Measurements from ENCODE around the gene RNF115.
"Not testable (repeated sequence)": the region's sequence is repeated elsewhere in the genome, so short reads cannot be mapped to it uniquely, and the experiment has no call there.

RNF115 gene

DNA sequence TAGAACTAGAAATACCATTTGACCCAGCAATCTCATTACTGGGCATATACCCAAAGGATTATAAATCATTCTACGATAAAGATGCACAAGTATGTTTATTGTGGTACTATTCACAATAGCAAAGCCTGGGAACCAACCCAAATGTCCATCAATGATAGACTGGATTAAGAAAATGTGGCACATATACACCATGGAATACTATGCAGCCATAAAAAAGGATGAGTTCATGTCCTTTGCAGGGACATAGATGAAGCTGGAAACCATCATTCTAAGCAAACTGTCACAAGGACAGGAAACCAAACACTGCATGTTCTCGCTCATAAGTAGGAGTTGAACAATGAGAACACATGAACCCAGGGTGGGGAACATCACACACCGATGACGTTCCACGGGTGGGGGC is 97.7 kb downstream of the RNF115 start:
- not testable (repeated sequence) for DNase-seq

DNA sequence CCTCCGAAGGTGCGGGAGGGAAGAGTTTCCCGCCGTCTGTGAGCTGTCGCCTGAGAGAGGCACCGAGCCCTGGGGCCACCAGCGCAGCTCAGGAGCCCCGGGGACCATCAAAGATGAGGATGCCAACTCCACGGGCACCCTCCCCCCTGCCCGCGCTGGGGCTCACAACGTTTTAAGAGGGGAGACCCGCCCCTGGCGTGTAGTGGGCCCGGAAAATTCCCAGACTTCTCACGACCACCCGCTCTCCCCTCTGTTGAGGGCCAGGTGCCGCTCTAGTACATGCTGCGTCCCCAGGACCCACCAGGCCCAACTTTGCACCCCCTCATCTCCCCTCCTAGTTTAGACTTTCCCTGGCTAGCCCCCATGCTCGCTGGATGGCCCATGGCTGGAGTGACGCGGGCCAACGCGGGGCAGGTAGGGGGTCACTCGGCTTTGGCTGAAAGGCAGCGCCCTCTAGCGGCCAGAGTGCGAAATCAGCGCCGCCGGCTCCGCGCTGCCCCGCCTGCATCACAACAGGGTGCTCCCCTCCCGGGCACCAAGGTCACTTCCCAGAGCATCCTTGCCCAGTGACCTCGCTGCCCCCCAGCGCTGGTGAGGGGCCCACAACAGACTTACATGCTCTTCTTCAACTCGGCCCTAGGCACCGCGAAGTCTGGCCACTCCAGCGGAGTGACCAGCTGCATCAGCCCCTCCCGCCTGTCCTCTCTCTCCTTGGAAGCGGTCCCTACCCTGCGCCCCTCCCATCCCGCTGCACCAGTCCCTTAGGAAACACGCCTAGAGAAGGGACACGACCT is 102.8 kb downstream of the RNF115 start:
- peak; percentile 59 for DNase-seq

DNA sequence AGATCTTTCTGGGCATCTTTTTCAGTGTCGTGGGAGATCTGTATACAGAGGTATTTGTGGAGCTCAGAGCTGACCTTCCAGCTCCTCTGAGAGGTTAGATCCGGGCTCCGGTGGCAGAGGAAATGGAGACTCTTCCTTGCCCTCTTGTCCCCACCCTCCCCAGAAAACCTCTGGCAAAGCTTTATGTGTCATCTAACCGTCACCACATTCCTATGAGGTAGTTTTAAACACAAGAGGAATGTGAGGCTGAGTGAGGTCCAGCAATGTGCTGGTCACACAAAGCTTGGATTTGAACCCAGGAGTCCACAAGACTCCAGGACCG is 103.4 kb downstream of the RNF115 start:
- peak; percentile 51 for DNase-seq

GRCh38 chr1:145719230-145720079 is 104.4 kb downstream of the RNF115 start, which contains the start of gene CD160:
CD160 (plus strand) TSS chr1:145719499; CDS start chr1:145728328, 8,829 bp downstream.
- no peak for DNase-seq

GRCh38 chr1:145718465-145718864 is 105.4 kb downstream of the RNF115 start:
- not testable (repeated sequence) for DNase-seq

- no peak for DNase-seq
These were observed 106.1 kb downstream of the RNF115 start for GRCh38 chr1:145717833-145718232.

DNA sequence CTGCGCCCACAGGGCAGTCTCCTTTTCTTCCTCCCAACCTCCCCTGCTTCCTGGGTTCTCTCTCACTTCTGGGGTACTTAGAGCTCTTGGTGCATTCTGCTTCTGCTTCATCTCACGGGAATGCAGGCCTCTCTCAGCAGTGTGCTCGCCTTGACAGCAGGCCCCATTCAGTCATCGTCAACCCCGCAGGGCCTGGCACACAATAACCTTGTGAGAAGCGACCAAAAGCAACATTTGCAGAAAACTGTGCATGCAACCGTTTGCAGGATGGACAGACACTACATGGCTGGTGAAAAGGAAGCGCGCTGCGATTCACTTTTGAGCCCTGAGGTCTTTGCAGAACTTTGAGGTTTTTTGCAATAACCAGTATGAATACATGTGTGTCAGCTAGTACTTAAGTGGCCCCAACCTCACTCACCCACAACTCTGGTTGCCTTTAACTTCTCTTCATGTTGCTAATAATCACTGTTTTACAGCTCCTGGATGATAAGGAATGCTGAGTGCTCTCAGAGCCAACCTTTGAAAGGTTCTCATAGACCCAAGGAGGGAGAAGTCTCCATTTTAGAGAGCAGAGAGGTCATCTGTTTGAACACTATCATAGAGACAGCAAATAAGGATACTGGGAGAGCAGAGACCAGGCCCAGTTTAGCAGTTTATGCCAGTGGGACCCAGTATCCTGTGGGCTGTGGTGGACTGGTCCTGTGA is 107.1 kb downstream of the RNF115 start:
- no peak for DNase-seq

- DNase-seq = no peak
These were observed 109.3 kb downstream of the RNF115 start for GRCh38 chr1:145714524-145715111.

GRCh38 chr1:145711213-145711651 is 112.7 kb downstream of the RNF115 start:
- no peak for DNase-seq

- DNase-seq = no peak
These were observed 113.4 kb downstream of the RNF115 start for GRCh38 chr1:145710291-145711027.

DNA sequence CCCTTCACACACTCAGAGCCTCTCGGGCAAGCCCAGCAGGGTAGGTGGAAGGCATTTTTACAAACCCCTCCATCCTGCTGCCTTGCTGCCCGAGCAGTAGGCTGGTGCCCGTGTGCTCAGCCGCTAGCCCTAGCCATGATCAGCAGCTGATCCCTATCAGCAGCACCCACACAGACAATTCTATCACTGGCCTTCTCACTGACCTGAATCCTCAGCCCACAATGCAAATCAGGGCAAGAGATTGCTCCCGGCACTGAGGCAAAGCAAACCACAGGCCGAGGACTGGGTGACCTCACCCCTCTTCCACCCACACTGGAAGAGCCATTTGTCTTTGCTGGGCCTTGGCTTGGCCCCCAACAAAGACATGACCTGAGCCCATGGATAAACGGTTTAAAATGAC is 115.8 kb downstream of the RNF115 start:
- no peak for DNase-seq

DNA sequence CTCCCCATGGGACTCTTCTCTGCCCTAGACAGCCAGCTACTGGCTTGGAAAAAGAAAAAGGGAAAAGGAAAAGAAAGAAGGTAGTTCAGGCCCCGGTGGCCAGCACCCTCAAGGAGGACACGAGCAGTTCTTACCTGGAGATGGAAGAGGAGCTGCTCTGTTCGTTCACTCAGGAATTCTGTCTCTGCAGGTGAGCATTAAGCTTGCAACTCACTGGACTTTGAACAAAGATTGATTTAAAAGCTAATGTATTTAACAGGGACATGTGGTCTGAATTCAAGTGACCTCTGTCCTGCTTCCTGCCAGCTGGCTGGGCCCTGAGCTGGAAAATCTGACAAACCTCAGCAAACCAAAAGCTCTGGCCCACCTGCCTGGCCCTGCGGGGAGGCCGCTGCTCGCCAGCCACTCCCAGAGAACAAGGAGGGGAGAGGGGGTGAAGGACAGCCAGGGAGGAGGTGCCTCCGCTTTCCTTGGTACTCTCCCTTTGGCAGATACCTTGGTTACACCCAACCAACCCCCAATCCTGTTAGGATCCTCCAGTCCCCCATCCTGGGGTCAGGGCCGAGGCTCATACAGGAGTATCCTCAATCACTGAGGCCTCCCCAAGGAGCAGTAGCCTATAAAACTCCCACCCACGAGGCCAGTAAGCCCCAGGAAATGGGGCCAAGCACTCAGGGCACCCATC is 116.6 kb downstream of the RNF115 start, which contains the start of gene PDZK1:
Gene PDZK1, minus strand, starts transcription at position 186 of the 685 bp plus-strand sequence. CDS start 19,347 bp downstream, outside the sequence.
- DNase-seq = no peak

- peak; percentile 76 for DNase-seq
These were observed 117.7 kb downstream of the RNF115 start for GRCh38 chr1:145706086-145706664.

DNA sequence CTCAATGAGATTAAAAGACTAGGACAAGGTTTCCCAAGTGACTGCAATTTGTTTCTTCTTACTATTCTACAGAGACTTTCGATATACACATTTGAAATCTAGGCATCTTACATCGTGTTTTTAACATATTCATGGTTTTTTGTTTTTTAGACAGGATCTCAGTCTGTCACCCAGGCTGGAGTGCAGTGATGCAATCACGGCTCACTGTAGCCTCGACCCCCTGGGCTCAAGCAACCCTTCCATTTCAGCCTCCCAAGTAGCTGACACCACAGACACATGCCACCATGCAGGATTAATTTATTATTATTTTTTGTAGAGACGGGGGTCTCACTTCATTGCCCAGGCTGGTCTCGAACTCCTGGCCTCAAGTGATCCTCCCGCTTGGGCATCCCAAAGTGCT is 118.3 kb downstream of the RNF115 start:
- DNase-seq = no peak

DNA sequence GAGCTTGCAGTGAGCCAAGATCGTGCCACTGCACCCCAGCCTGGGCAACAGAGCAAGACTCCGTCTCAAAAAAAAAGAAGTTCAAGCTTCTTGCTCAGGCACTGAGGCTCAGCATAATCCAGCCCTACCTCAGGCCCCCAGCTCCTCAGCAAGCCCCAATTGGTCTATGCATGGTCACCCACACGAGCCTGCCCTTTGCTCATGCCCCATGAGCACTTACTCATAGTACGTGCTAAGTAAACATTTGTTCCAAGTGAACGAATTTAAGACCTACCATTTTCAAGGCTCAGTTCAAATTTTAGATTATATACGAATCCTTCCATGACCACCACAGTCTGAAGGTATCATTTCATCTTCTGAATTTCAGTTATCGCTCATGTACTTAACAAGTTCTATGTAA is 121.1 kb downstream of the RNF115 start:
- DNase-seq = no peak

DNA sequence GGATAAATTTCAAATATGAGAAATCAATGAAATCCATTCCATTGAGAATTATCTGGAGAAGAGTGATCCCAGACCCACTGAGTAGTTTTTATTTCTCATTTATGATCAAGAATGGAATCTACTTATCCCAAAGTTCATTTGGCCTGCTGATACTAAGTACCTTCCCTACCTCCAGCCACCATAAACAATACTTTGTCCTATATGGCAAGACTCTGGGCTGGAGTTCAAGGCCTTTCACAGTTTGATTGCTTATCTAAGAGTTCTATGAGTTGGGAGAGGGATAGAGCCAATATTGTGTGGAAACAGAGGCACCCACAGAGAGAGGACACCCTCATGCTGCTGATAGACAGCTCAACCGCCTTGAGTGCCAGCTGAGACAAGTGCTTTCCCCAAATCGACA is 121.8 kb downstream of the RNF115 start:
- DNase-seq = no peak

GRCh38 chr1:145701306-145701862 is 122.5 kb downstream of the RNF115 start:
- DNase-seq = no peak

DNA sequence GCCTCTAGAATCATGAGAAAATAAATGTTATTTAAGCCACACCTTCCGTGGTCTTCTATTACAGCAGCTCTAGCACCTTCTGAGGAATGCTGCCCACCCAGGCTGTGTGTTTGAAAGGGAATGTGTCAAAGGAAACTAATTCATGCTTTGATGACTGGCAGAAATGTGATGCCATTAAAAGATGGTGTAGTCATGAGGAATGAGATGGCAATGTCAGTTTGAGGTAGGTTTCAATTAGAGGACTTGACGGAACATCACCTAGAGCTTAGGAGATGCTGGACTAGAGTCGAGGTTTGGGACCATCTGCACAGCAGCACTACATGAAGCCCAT is 127.3 kb downstream of the RNF115 start:
- DNase-seq = no peak

- DNase-seq = no peak
These were observed 127.9 kb downstream of the RNF115 start for GRCh38 chr1:145695821-145696629.
